Liver (tissue), 3 donors: ENCODE data around the gene FAN1.

Experiments
- CTCF ChIP-seq: fragments of 150-350 bp; IDR thresholded peaks from 2 replicates; pipeline ENCODE4 v1.5.1; 2017; ENCODE audit warnings: improper control_type of control experiment, low read depth, low read length; ENCODE audit not compliant: missing input control
- EGR1 ChIP-seq, 2 donors: IDR thresholded peaks; 2 replicates each; pipeline ENCODE4 v1.6.1; 2016 to 2018; ENCODE audit warnings: antibody characterized with exemption in 2 of 2, low read depth in 2 of 2
- FOXA1 ChIP-seq: IDR thresholded peaks from 2 replicates; pipeline ENCODE4 v1.6.1; 2016; ENCODE audit warnings: antibody characterized with exemption
- GABPA ChIP-seq, 2 donors: IDR thresholded peaks in 1 of 2; conservative IDR thresholded peaks in 1 of 2; 2 replicates each; pipeline ENCODE4 v1.6.1; 2016; ENCODE audit warnings: antibody characterized with exemption in 2 of 2, mild to moderate bottlenecking in 1 of 2, moderate library complexity in 1 of 2
- JUND ChIP-seq, 2 donors: IDR thresholded peaks; 2 replicates each; pipeline ENCODE4 v1.6.1; 2016; ENCODE audit warnings: antibody characterized with exemption in 2 of 2
- MAX ChIP-seq: IDR thresholded peaks from 2 replicates; pipeline ENCODE4 v1.6.1; 2016; ENCODE audit warnings: antibody characterized with exemption
- NR2F2 ChIP-seq: IDR thresholded peaks from 2 replicates; pipeline ENCODE4 v1.6.1; 2016; ENCODE audit warnings: antibody characterized with exemption
- RAD21 ChIP-seq, 2 donors: IDR thresholded peaks; 2 replicates each; pipeline ENCODE4 v1.6.1; 2016; ENCODE audit warnings: antibody characterized with exemption in 2 of 2, mild to moderate bottlenecking in 2 of 2
- REST ChIP-seq: IDR thresholded peaks from 2 replicates; pipeline ENCODE4 v1.6.1; 2016; ENCODE audit warnings: antibody characterized with exemption, mild to moderate bottlenecking
- RXRA ChIP-seq, 2 donors: IDR thresholded peaks; 2 replicates each; pipeline ENCODE4 v1.6.1; 2017 to 2018; ENCODE audit warnings: antibody characterized with exemption in 2 of 2, mild to moderate bottlenecking in 1 of 2
- SP1 ChIP-seq: IDR thresholded peaks from 2 replicates; pipeline ENCODE4 v1.6.1; 2018; ENCODE audit warnings: antibody characterized with exemption, mild to moderate bottlenecking
- TAF1 ChIP-seq: conservative IDR thresholded peaks from 2 replicates; pipeline ENCODE4 v1.6.1; 2016; ENCODE audit warnings: antibody characterized with exemption, mild to moderate bottlenecking
- YY1 ChIP-seq: IDR thresholded peaks from 2 replicates; pipeline ENCODE4 v1.6.1; 2016; ENCODE audit warnings: antibody characterized with exemption, mild to moderate bottlenecking
- donor health status: healthy.
- donor health status: healthy.

GRCh38 chr15:30859091-30859874 is 44.4 kb upstream of the FAN1 start:
- TF ChIP-seq CTCF (peak; percentile 57), FOXA1 (no peak), NR2F2 (no peak), RAD21 (IDR thresholded peaks at IDR 0.05) (peak; percentile 54 to 66), REST (no peak), TAF1 (no peak), SP1 (no peak), RXRA (IDR thresholded peaks at IDR 0.05) (no peak), GABPA (IDR thresholded peaks at IDR 0.05 in 1 of 2, conservative IDR thresholded peaks at IDR 0.05 in 1 of 2) (no peak), YY1 (no peak), MAX (no peak), EGR1 (IDR thresholded peaks at IDR 0.05; ENCODE audit: low read depth in 2 of 2) (no peak), JUND (IDR thresholded peaks at IDR 0.05) (no peak)
